ENCODE measurements around the gene APOBEC3B.
"Not testable (repeated sequence)": the region's sequence is repeated elsewhere in the genome, so short reads cannot be mapped to it uniquely, and the experiment has no call there.

APOBEC3B gene

DNA sequence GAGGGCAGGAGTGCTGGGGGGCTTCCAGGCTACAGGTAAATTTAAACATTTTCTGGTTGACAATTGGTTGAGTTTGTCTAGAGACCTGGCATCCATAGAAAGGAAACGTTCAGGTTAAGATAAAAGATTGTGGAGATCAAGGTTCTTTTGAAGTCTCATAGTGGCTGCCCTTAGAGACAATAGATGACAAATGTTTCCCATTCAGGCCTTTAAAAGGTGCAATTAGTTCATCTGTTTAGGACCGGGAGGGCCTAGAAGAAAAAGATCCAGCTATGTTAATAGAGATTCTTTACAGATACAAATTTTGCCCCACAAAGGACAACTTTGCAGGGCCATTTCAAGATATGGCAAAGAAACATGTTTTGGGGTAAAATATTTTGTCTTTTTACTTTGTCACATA lies 54.9 kb downstream of the APOBEC3B start:
- not testable (repeated sequence) for DNase-seq

DNA sequence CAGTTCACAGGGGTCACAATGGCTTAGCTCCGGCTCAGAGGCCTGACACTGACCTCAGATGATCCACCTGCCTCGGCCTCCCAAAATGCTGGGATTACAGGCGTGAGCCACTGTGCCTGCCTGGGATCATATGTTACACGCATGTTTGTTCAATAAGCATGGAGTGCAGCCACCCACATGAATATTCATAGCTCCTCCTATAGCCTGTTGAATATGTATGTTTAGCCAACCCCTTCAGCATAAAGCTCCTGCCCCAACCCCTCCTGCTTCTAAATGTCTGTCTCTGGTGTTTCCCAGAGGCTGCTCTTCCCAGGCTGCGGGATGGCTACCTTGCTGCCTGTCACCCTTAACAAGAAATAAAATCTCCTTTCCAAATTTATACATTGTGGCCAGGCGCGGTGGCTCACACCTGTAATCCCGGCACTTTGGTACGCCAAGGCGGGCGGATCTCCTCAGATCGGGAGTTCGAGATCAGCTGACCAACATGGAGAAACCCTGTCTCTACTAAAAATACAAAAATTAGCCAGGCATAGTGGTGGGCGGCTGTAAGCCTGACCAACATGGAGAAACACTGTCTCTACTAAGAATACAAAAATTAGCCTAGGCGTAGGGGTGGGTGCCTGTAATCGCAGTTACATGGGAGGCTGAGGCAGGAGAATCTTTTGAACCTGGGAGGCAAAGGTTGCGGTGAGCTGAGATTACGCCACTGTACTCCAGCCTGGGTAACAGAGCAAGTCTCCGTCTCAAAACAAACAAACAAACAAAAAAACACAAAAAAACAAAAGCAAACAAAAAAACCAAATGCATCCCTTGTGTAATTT lies 57.4 kb downstream of the APOBEC3B start:
- DNase-seq = no peak

DNA sequence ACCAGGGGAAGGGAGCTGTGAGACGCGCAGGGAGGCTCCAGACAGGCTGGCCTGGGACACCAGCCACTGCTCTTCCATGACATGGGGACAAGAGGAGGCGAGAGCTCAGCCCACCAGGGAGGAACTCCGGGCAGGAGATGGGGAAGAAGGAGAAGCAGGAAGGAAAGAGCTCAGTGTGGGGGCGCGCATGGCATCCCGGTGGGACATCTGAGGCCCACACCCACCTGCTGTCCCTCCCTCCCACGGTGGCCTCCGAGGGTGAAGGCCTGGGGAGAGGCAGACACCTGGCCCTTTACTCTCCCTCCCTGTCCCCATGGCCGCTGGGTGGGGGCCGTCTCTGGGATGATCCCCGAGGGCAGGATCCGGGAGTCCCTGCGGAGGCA lies 58.0 kb downstream of the APOBEC3B start:
- DNase-seq = not testable (repeated sequence)

DNA sequence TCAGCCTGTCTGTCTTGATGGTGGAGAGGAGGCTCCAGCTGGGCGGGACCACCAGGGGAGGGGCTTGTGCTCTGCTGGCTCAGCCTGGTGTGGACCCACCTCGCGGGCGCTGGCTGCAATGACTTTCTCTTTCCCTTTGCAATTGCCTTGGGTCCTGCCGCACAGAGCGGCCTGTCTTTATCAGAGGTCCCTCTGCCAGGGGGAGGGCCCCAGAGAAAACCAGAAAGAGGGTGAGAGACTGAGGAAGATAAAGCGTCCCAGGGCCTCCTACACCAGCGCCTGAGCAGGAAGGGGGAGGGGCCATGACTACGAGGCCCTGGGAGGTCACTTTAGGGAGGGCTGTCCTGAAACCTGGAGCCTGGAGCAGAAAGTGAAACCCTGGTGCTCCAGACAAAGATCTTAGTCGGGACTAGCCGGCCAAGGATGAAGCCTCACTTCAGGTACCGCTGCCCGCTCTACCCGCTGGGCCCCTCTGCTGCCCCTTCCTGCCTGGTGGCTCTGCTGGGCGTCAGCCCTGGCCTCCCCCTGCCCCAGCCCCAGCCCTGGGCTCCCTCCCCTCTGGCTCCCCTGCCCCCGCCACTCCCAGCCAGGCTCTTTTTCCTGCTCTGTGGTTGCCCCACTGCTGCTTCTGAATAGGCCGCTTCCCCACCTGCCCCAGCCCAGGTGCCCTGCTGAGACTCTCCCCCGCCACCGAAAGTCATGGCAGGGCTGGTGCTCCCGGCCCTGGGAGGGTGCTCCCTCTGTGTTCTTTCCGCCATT lies 58.6 kb downstream of the APOBEC3B start, which contains the start of gene APOBEC3F:
TSS of gene APOBEC3F (plus strand) at position 327 of the 759 bp plus-strand sequence. CDS start at position 424, 97 bp downstream.
- peak; percentile 1 to 33 for DNase-seq

DNA sequence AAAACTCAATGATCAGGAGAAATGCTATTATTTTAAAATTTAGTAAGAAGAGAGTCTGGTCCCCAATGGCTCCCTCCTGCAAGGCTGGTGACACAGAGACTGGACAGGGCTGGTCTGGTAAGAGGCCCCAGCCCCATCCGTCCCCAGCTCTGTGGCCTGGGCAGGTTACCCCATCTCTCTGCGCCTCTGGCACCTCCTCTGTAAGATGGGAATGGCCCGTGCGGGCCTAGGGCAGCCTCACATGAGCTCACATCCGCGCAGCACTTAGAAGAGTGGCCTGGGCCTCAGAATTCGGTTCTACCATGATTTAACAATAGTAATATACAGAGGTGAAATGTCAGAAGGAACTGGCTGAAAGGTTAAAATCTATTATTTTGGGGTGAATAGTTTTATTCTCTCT lies 59.8 kb downstream of the APOBEC3B start:
- DNase-seq = no peak

Data from AML-193 (cell line).